HepG2 (cell line): ENCODE data around the gene CDS1. TPM values are rescaled to one million over a fixed set of nuclear protein-coding genes. Genes with fewer than 3 reads are reported as not detected.

Source experiments
- ATAC-seq: fragments of 200-7000 bp; cut with Tn5 transposase; 3 replicates; pipeline ENCODE4 v1.9.1; 2020; ENCODE audit warnings: mild to moderate bottlenecking, moderate library complexity
- BruUV-seq: library from RNA; stranded (reverse); fragments of 400-500 nt; replicated peaks from 2 replicates; lab custom pipeline; 2021; lab: Mats Ljungman, UMichigan
- CTCF ChIA-PET: fragments of 300-600 bp; formaldehyde crosslinking; extraction: SDS; loops from one replicate; lab custom pipeline; 2021; ENCODE audit warnings: low total read pairs, inconsistent platforms, low intra/inter-chr PET ratio; lab: Yijun Ruan, JAX
- POLR2A ChIA-PET: fragments of 350-600 bp; sonication (Branson Sonifier 250); formaldehyde crosslinking; loops from one replicate; lab custom pipeline; 2020; ENCODE audit warnings: antibody characterized with exemption, inconsistent platforms; lab: Yijun Ruan, JAX
- DNase-seq: peaks from one replicate; pipeline ENCODE4 v3.0.0-alpha.2; 2015; ENCODE audit warnings: low spot score
- FAIRE-seq: peaks from 3 replicates; lab custom pipeline; 2011; peaks lifted over from hg19 to GRCh38; lab: Jason Lieb, UNC
- H2AFZ ChIP-seq: one replicate; pipeline ENCODE4 v1.6.1; 2011; ENCODE audit warnings: low read length, inconsistent platforms
- H3K27ac ChIP-seq: fragments of 300-600 bp; 3 replicates; pipeline ENCODE4 v1.8.0; 2011; ENCODE audit warnings: mixed run types, mild to moderate bottlenecking, mixed read lengths, low read length, inconsistent platforms; ENCODE audit not compliant: insufficient read depth; ENCODE audit errors: extremely low read length
- H3K27me3 ChIP-seq, 2 experiments: fragments of 200-600 bp in 1 of 2; 2 replicates in 1 of 2; 3 replicates in 1 of 2; pipeline versions ENCODE4 v1.6.0 to v1.8.0; 2011; ENCODE audit warnings: low read length in 2 of 2, mild to moderate bottlenecking in 2 of 2, moderate library complexity in 2 of 2, inconsistent platforms in 1 of 2; ENCODE audit not compliant: insufficient read depth in 2 of 2, control insufficient read depth in 1 of 2
- H3K36me3 ChIP-seq, 2 experiments: fragments of 200-600 bp in 1 of 2; replicated peaks in 1 of 2; 2 replicates in 1 of 2; 3 replicates in 1 of 2; pipeline versions ENCODE4 v1.5.1 to v1.8.0; 2011; ENCODE audit warnings: low read length in 2 of 2, inconsistent platforms in 1 of 2; ENCODE audit not compliant: insufficient read depth in 2 of 2, control insufficient read depth in 1 of 2
- H3K4me1 ChIP-seq: 2 replicates; pipeline ENCODE4 v1.5.1; 2012; ENCODE audit warnings: low read length, inconsistent platforms; ENCODE audit not compliant: insufficient read depth
- H3K4me2 ChIP-seq: 2 replicates; pipeline ENCODE4 v1.6.0; 2011; ENCODE audit warnings: low read depth, low read length, inconsistent platforms
- H3K4me3 ChIP-seq, 3 experiments: fragments of 200-600 bp in 1 of 3; sonication (generic), shearing (Covaris generic) in 1 of 3; replicated peaks in 1 of 3; 2 replicates each; pipeline ENCODE4 v1.5.1; 2011 to 2016; ENCODE audit warnings: low read length in 3 of 3, inconsistent platforms in 2 of 3, low read depth in 2 of 3, mild to moderate bottlenecking in 2 of 3, control low read depth in 1 of 3, mixed read lengths in 1 of 3; ENCODE audit not compliant: insufficient read depth in 1 of 3
- H3K79me2 ChIP-seq: one replicate; pipeline ENCODE4 v1.6.1; 2011; ENCODE audit warnings: low read length, inconsistent platforms; ENCODE audit not compliant: insufficient read depth
- H3K9ac ChIP-seq: 2 replicates; pipeline ENCODE4 v1.6.0; 2011; ENCODE audit warnings: mild to moderate bottlenecking, low read depth, low read length, inconsistent platforms; ENCODE audit not compliant: insufficient read depth
- H3K9me3 ChIP-seq: 2 replicates; pipeline ENCODE4 v1.5.1; 2012; ENCODE audit warnings: mild to moderate bottlenecking, low read length
- H4K20me1 ChIP-seq: 2 replicates; pipeline ENCODE4 v1.6.0; 2011; ENCODE audit warnings: inconsistent platforms, mild to moderate bottlenecking, low read length, moderate library complexity; ENCODE audit not compliant: insufficient read depth
- AKAP8 ChIP-seq: sonication (generic); formaldehyde crosslinking; IDR thresholded peaks from 2 replicates; pipeline ENCODE4 v1.5.1; 2020; ENCODE audit warnings: mild to moderate bottlenecking, missing genetic modification reagents
- GTF2F1 ChIP-seq: fragments of 150-350 bp; IDR thresholded peaks from 2 replicates; pipeline ENCODE4 v1.6.1; 2014; ENCODE audit warnings: low read length
- HIVEP1 ChIP-seq: sonication (generic); formaldehyde crosslinking; IDR thresholded peaks from 2 replicates; pipeline ENCODE4 v1.4.0; 2020; ENCODE audit warnings: mild to moderate bottlenecking, missing genetic modification reagents
- HMGA1 ChIP-seq: sonication (generic); formaldehyde crosslinking; conservative IDR thresholded peaks from 2 replicates; pipeline ENCODE4 v1.4.0; 2020; ENCODE audit warnings: missing genetic modification reagents
- NFIC ChIP-seq: IDR thresholded peaks from 2 replicates; pipeline ENCODE4 v1.6.1; 2012; ENCODE audit warnings: mild to moderate bottlenecking, low read length, inconsistent platforms
- SOX13 ChIP-seq, 3 experiments: fragments of 450-650 bp in 1 of 3; sonication (generic) in 1 of 3; formaldehyde crosslinking in 1 of 3; IDR thresholded peaks in 2 of 3; conservative IDR thresholded peaks in 1 of 3; 2 replicates each; pipeline versions ENCODE4 v1.5.0 to v1.6.1; 2016 to 2020; ENCODE audit warnings: antibody characterized with exemption in 1 of 3, mild to moderate bottlenecking in 1 of 3, missing compliant biosample characterization in 1 of 3, missing genetic modification reagents in 1 of 3, moderate library complexity in 1 of 3
- TCF7 ChIP-seq: sonication (generic); IDR thresholded peaks from 2 replicates; pipeline ENCODE4 v1.6.1; 2016; ENCODE audit warnings: antibody characterized with exemption, low read depth
- ZNF282 ChIP-seq: fragments of 450-650 bp; IDR thresholded peaks from 2 replicates; pipeline ENCODE4 v1.6.1; 2018; ENCODE audit not compliant: partially characterized antibody
- ZNF503 ChIP-seq: sonication (generic); formaldehyde crosslinking; IDR thresholded peaks from 2 replicates; pipeline ENCODE4 v1.4.0; 2020; ENCODE audit warnings: missing genetic modification reagents
- ZNF615 ChIP-seq: sonication (generic); formaldehyde crosslinking; IDR thresholded peaks from 2 replicates; pipeline ENCODE4 v1.5.0; 2020; ENCODE audit warnings: mild to moderate bottlenecking, missing genetic modification reagents, borderline replicate concordance
- ZNF674 ChIP-seq: sonication (generic); formaldehyde crosslinking; IDR thresholded peaks from 2 replicates; pipeline ENCODE4 v1.5.0; 2020; ENCODE audit warnings: low read depth, mild to moderate bottlenecking, missing genetic modification reagents
- ZSCAN25 ChIP-seq: sonication (generic); formaldehyde crosslinking; IDR thresholded peaks from 2 replicates; pipeline ENCODE4 v1.8.0; 2022; ENCODE audit warnings: mild to moderate bottlenecking, missing genetic modification reagents
- ZSCAN31 ChIP-seq: sonication (generic); formaldehyde crosslinking; IDR thresholded peaks from 2 replicates; pipeline ENCODE4 v1.5.0; 2020; ENCODE audit warnings: low read depth, mild to moderate bottlenecking, missing genetic modification reagents
- WGBS: methylation state at CpG from one replicate; pipeline ENCODE4 v1.1.6; 2017; ENCODE audit warnings: low lambda C conversion rate; 5-methylcytosine and 5-hydroxymethylcytosine counted together
- in situ Hi-C: cut with HindIII; loops from 2 replicates; pipeline ENCODE4 v1.10.0; 2017; ENCODE audit warnings: low pct_unique_long_range_greater_than_20kb; ENCODE audit not compliant: extremely low pct_ligation_motif_present
- intact Hi-C: fragments of 100-400 bp; cut with micrococcal nuclease; formaldehyde crosslinking; loops from one replicate; pipeline ENCODE4 v1.10.0; 2022; ENCODE audit not compliant: unreplicated experiment
- polyA plus RNA-seq, 8 experiments: library from polyadenylated mRNA; depleted of rRNA in 3 of 8; stranded (reverse) in 7 of 8; unstranded in 1 of 8; fragments of >200 nt; fragmentation: Illumina TruSeq in 4 of 8; extraction: Trizol in 4 of 8; gene quantifications; 2 replicates each; pipeline versions ENCODE4 v1.2.1 to v1.2.3, GENCODE V29; 2011 to 2016; ENCODE audit warnings: low read depth in 4 of 8, missing spikeins in 1 of 8, mixed read lengths in 1 of 8; ENCODE audit not compliant: insufficient read depth in 1 of 8
- total RNA-seq, 5 experiments: library from RNA; depleted of rRNA; stranded (reverse); fragments of >200 nt; fragmentation: Illumina TruSeq; extraction: Trizol; gene quantifications; 2 replicates each; pipeline ENCODE4 v1.2.3, GENCODE V29; 2016; ENCODE audit warnings: low read depth in 1 of 5

Gene CDS1
- total and polyA plus RNA-seq, 2 of the 13 experiments (the other 11 are each of a cell fraction or from before 2014, with no cell fraction given): 2.1 to 3.2 TPM

DNA sequence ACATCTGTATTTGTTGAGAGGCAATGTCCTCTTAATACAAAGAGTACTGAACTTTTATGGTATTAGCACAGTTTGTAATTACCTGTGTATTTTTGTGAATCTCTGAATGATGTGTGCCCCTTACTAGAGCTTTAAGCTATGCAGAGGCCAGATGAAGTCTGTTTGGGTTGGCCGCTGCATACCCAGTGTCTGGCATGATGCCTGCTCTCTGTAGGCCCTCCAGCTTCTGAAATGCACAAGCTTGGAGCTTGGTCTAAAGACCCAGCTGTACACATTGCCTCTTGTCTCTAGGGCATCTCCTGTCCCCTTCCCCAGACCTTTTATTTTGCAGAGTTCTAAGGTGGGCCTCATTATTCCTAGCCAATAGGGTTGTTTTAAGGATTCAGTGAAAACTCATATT lies 68.6 kb downstream of the CDS1 start:
- H3K36me3 ChIP-seq: no peaks in the 10 kb centered on the region
- in situ Hi-C loops: no loop called here
- intact Hi-C loops: no loop called here
- CTCF ChIA-PET: no interaction called here
- H3K4me2 ChIP-seq: no peak overlapping the region
- POLR2A ChIA-PET: no interaction called here
- no peak overlapping the region for H3K4me3 ChIP-seq
- H3K79me2 ChIP-seq: no peaks in the 10 kb centered on the region
- no peak overlapping the region for H3K9ac ChIP-seq
- peaks cover 22% of the 10 kb centered on the region for H3K4me1 ChIP-seq
- DNase-seq: no peak
- WGBS: 100% methylated on average over 1 of the region's 1 CpG
- BruUV-seq: no TSS peak
- no peak overlapping the region for H3K27ac ChIP-seq
- no peaks in the 10 kb centered on the region for H3K27me3 ChIP-seq
- no peak for TF ChIP-seq TCF7
- TF ChIP-seq AKAP8 (CRISPR knock-in tag): no peak
- TF ChIP-seq ZNF503 (CRISPR knock-in tag): no peak
- H4K20me1 ChIP-seq: no peaks in the 10 kb centered on the region
- H3K9me3 ChIP-seq: peaks cover 4% of the 10 kb centered on the region; the same call in 1 of the 2 replicates
- no peak for FAIRE-seq
- no peak overlapping the region for H2AFZ ChIP-seq
- no peak for ATAC-seq

GRCh38 chr4:84652478-84652877 lies 69.6 kb downstream of the CDS1 start:
- ChIA-PET POLR2A (no interaction called here), CTCF (no interaction called here)
- no peak overlapping the region for H2AFZ ChIP-seq
- in situ Hi-C loops (no loop called here), intact Hi-C loops (no loop called here)
- H3K27me3 ChIP-seq: no peaks in the 10 kb centered on the region
- FAIRE-seq: no peak
- H3K4me3 ChIP-seq: no peak overlapping the region
- ATAC-seq: no peak; the same call in 2 of the 3 replicates
- TF ChIP-seq ZNF282: no peak
- TF ChIP-seq HIVEP1: no peak
- TF ChIP-seq GTF2F1: no peak
- TF ChIP-seq HMGA1 (CRISPR knock-in tag): no peak
- TF ChIP-seq ZNF615 (CRISPR knock-in tag): no peak
- no peak for TF ChIP-seq ZSCAN31
- TF ChIP-seq ZNF674: no peak
- no peak for TF ChIP-seq NFIC
- TF ChIP-seq SOX13 (IDR thresholded peaks at IDR 0.05): no peak
- TF ChIP-seq SOX13 (CRISPR knock-in tag; conservative IDR thresholded peaks at IDR 0.05 in 1 of 2, IDR thresholded peaks at IDR 0.05 in 1 of 2): no peak
- TF ChIP-seq ZSCAN25 (CRISPR knock-in tag): no peak
- BruUV-seq: no TSS peak
- no peak for DNase-seq
- no peak overlapping the region for H3K9ac ChIP-seq
- H3K27ac ChIP-seq: no peak overlapping the region
- no peak overlapping the region for H3K4me2 ChIP-seq
- 89% methylated on average over 4 of the region's 4 CpGs for WGBS
- peaks cover 26% of the 10 kb centered on the region for H3K4me1 ChIP-seq
- H3K79me2 ChIP-seq: no peaks in the 10 kb centered on the region
- no peaks in the 10 kb centered on the region for H3K36me3 ChIP-seq
- H4K20me1 ChIP-seq: no peaks in the 10 kb centered on the region
- peaks cover 10% of the 10 kb centered on the region; the same call in 1 of the 2 replicates for H3K9me3 ChIP-seq
